ENCODE measurements around the gene COL24A1.
"Not testable (repeated sequence)": the region's sequence is repeated elsewhere in the genome, so short reads cannot be mapped to it uniquely, and the experiment has no call there.

COL24A1 gene

DNA sequence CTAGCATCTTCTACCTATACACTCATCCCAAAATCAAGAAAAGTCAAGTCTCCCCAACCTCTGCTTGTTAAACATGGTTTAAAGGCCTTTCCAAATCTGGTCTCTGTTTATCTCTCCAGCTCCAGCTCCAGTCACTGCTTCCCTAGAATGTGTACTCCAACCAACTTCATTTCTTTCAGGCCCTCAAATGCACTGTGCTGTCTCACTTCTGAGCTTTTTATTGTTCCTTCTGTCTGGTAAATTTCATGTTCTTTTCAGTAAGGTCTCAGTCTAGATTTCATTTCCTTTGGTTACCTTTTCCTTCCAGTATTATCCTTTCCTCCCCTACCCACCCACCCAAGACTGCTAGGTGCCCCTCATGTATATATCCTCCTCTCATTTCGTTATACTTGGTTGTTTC, 3.7 kb downstream of the COL24A1 start:
- DNase-seq (ENCODE audit: low read depth in 2 of 2): no peak

DNA sequence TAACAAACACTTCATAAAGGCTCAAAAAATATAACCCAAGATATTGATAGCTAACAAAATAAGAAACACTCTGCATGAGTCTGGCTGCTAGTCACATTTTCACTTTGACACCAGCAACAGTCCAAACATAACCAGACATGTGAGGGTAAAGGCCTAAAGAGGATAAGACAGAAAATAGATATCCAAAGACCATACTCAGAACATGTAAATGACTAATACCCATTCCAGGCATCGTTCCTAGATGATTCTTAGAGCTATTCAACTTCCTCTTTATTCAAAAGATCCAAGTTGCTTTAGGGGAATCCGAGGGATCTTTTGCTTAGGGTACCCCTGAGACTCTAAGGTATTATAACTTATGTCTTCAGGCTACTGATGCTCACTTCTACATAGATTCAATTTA, 5.1 kb downstream of the COL24A1 start:
- DNase-seq (ENCODE audit: low read depth in 2 of 2): no peak

DNA sequence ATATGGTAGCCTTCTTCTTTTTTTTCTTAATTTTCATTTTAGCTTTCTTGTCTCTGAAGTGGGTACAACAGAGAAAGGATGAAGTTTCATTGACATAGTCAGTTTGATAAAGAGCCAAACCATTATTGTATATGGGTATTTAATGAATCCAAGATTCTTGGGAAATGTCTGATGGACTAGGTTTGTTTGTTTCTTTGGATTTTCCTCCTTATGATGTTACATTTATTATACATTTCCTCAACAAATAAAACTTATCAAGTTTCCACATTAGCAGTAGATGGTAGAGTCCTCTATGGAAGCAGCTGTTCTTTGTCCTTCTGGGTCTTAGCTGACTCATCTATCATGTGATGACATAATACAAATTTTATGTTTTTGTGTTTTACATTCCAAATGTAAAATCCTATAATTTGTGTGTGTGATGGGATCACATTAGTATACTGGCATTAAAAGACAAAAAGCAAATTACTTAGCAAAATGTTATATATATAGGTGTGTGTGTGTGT, 6.0 kb downstream of the COL24A1 start:
- no peak for DNase-seq (ENCODE audit: low read depth in 2 of 2)

DNA sequence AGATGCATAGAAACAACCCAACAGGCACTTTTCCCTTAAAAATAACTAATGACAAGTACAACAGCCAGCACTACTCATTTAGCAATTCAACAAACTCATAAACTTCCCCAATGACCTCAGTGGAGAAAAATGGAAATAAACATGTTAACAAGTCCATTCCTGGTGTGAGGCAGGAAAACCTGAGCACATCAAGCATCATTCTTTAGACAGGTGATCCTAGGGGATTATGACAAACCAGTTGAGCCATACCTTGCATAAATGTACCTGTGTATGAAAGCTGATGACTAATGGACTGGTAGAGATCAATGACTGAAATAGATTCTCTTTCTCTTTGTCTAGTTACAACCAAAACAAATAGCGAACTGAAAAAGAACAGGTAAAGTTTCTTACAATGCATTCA, 7.0 kb downstream of the COL24A1 start:
- no peak for DNase-seq (ENCODE audit: low read depth in 2 of 2)

DNA sequence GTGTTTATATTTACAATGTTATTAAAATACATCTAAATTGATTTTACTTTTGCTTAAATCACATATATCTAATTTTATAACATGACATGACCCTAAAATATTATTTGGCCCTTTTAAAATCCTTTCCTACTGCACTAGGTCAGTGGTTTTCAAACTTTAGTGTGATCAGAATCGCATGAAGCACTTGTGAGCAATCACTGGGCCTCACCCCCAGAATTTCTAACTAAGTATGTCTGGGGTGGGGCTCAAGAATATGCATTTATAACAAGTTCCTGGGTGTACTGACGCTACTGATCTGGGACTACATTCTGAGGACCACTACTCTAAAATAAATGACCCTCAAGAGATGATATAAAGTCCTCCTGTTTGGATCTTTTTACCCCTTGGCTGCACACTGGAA, 8.8 kb downstream of the COL24A1 start:
- no peak for DNase-seq (ENCODE audit: low read depth in 2 of 2)

DNA sequence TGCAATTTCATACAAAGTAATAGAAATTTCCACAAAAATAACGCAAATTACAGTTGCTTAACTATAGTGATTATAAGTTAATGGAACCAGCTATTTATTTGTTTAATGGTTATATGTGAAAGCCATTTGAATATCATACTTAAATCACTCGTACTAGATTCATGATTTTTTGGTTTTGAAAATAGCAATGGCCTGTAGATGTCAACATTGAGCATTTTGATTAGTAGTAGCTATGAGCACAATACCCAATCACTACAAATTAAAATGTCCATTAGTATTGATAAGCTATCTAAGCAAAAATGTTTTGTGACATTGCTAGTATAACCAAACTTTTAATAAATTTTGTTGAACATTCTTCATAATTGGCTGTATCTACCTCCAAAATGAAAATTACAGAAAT, 10.0 kb downstream of the COL24A1 start:
- DNase-seq (ENCODE audit: low read depth in 2 of 2): no peak

DNA sequence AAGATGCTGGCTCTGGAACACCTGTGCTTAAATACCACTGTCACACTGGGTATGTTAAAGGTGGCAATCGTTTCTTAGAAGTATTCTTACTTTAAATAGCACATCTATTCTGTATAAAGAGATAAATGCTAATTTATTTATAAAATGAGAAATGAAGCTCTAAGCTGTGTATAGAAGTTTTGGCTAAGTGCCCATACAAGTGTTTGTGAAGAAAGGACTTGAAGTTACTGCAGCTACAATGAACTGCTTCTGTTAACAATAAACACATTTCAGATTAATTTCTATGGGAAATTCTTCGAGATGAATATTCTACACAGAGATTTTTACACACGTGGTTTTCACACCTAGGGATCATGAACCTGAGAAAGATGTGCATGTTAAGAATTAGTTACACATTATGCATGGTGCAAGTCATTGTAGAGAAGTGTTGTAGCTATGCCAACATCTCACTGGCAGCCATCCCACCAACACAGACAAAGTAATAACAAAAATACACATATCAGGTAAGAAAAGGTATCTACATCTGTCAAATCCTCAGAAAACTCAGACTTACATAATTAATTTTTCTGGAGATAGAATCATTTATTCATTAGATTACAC, 16.2 kb downstream of the COL24A1 start:
- no peak for DNase-seq (ENCODE audit: low read depth in 2 of 2)

DNA sequence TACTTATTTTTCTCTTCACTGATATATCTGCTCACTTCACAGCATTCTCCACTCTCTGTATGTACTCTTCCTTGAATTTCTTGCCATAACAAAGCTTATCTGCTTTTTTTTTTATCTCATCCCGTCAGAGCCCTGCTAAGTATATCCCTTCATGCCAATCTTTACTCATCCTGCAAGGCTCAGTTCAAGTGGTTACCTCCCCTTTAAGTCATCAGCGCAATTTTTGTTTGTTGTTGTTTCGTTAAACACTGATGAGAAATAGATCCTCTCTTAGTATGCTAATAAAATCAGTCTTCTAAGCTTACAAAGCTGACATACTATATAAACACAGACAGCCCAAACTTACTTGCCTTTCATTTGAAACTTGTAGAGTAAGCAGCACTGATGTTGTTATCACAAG, 17.8 kb downstream of the COL24A1 start:
- DNase-seq (ENCODE audit: low read depth in 2 of 2): no peak

DNA sequence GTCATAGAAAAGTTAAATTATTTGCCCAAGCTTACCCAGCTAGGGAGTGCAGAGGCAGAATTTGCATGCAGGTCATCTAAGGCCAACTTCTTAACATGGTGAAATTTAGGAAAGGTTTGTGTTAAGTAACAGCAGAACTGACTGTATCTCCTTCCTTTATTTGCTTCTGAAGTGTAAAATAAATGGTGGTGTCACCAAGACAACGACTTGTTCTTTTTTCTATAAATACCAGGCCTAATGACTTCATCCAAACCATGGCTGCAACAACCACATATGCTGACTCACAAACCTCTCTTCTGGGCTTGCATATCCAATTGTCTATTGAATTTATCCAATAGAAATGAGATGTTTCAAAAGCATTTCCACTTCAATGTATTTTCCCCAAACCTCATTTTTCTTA, 19.1 kb downstream of the COL24A1 start:
- no peak for DNase-seq (ENCODE audit: low read depth in 2 of 2)

DNA sequence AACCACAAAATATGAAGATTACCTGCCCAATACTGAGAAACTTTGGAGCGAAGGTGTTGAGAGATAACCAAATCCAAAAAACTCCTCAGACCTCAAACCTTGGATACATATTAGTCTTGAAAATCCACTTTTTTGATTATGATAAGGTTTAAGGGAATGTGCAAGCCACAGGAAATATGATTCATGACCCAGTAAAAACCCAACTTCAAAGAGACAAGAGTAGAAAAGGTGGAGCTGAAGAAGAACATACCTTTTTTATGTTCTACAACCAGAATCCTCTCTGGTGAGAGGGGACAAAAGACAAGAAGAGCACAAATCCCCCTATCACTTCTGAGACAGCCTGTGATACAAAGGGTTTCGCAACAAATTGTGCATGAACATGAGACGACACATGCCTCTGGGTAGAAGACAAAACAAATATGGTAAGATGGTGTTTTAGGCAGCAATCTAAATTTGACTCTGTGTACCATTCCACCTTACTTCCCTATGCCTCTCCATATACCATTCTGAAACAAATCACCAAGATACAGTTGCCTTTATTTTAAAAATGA, 37.3 kb downstream of the COL24A1 start:
- DNase-seq (ENCODE audit: low read depth in 2 of 2): no peak

DNA sequence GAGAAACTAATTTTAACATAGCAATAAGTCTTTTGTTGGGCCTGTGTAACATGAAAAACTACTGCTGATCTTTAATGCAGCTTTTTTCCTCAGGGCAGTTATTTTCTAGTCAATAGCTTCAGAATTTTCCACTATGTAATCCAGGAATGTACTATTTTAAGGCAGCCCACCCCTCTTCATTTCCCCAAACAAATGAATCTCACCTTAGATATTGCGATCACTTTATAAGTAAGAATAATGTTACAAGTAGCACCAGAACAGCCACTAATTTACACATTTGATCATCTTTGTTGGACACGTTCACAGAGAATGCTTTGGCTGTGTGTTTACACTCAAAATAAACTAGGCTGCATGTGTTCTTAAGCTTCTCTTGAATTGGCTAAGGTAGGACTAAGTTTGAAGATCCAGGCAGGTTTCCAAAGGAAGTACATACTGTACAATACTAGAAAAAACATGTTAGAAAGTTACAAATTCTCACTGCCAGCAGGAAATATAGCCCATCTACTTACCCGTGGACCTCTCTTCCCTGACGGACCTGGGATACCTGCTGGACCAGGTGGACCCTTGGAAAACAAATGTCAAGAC, 41.7 kb downstream of the COL24A1 start:
- no peak for DNase-seq (ENCODE audit: low read depth in 2 of 2)

DNA sequence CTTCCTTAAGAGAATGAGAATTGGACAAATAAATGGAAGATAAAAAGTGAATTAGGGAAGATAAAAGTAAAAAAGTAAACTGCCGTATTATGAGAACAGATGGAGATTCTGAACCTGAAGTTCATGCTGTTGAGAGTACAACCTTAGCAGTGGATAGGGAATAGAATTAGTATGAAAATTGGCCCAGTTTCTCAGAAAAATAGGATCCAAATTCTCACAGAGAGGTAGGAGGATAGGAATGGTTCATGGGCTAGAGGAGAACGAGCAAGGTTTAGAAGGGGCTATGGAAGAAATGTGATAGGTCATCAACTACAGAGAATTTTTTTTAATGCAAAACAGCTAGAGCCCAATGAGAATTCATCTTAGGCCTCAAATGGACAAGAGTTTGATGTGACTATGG, 42.3 kb downstream of the COL24A1 start:
- DNase-seq (ENCODE audit: low read depth in 2 of 2): no peak

DNA sequence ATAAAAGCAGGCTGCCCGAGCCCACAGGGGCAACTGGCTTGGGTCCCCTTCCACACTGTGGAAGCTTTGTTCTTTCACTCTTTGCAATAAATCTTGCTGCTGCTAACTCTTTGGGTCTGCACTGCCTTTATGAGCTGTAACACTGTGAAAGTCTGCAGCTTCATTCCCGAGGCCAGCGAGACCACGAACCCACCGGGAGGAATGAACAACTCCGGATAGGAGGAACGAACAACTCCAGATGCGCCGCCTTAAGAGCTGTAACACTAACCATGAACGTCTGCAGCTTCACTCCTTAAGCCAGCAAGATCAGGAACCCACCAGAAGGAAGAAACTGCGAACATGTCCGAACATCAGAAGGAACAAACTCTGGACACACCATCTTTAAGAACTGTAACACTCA, 45.0 kb downstream of the COL24A1 start:
- DNase-seq (ENCODE audit: low read depth in 2 of 2): not testable (repeated sequence)

DNA sequence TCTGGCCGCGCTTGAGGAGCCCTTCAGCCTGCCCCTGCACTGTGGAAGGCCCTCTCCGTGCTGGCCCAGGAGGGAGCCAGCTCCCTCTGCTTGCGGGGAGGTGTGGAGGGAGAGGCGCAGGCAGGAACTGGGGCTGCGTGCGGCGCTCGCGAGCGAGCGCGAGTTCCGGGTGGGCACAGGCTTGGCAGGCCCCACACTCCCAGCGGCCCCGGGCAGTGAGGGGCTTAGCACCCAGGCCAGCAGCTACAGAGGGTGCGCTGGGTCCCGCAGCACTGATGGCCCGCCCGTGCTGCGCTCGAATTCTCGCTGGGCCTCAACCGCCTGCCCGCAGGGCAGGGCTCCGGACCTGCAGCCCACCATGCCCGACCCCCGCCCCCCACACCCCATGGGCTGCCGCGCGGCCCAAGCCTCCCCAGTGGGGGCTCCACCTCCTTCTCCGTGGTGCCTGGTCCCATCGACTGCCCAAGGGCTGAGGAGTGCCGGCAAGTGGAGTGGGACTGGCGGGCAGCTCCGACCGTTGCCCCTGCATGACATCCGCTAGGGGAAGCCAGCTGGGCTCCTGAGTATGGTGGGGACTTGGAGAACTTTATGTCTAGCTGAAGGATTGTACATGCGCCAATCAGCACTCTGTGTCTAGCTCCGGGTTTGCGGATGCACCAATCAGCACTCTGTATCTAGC, 46.0 kb downstream of the COL24A1 start:
- DNase-seq (ENCODE audit: low read depth in 2 of 2): no peak

DNA sequence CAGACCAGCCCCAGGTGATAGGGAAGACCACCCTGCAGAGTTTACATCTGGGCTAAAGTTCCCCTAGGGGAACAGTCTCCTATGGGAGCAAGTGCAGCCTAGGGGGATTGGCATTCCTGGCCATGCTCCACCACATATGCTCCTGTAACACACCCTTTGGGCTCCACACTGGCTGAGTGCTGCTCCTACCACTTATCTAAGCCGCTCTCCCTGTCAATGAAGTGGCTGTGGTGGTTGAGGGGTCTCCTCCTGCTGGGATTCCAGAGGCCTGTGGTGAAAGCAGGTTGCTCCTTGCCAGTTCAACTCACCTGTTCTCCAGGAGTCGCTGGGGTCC, 51.1 kb downstream of the COL24A1 start:
- no peak for DNase-seq (ENCODE audit: low read depth in 2 of 2)

DNA sequence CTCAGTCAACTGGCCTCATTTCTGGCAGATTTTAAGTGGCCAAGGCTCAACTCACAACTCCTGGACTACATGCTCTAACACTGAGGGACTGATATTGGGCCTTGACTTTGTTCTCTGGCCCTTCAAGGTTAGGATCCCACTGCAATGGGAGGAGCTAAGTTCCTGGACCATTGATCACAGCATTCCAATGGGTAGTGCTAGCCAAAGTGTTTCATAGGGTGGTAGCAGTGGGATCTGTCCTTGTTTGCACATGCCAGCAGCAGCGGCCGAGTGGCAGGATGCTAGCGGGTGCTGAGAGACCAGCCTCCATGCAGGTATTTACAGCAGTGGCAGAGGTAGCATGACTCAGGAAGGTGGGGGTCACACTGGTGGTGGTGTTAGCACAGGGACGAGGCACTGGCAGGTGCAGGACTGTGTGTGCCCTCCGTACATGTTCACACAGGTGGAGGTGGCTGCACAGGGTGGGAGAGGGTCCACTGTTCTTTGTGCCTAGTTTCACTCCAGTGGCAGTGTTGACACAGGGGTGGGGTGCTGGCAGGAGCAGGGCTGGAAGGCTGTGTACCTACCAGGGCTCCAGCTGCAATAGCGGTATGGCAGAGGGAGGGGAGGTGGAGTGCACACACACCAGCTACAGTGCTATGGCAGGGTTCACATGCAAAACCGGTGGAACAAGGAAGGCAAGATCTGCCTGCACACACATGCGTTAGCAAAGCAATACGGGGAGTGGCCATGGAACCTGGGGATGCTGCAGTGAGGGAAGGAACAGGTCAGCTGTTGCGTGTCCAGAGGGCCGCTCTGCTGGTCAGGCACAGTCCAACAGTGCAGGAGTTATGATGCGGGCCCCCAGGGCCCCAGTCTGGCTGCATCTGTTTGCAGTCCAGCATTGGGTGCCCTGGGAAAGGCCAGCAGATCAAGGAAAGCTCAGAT, 51.7 kb downstream of the COL24A1 start:
- no peak for DNase-seq (ENCODE audit: low read depth in 2 of 2)

DNA sequence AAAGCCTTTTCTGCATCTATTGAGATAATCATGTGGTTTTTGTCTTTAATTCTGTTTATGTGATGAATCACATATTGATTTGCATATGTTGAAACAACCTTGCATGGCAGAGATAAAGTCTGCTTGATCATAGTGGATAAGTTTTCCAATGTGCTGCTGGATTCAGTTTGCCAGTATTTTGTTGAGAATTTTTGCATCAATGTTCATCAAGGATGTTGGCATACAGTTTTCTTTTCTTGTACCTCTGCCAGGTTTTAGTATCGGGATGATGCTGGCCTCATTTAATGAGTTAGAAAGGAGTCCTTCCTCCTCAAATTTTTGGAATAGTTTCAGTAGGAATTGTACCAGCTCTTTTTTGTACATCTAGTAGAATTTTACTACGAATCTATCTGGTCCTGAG, 55.0 kb downstream of the COL24A1 start:
- DNase-seq (ENCODE audit: low read depth in 2 of 2): no peak

DNA sequence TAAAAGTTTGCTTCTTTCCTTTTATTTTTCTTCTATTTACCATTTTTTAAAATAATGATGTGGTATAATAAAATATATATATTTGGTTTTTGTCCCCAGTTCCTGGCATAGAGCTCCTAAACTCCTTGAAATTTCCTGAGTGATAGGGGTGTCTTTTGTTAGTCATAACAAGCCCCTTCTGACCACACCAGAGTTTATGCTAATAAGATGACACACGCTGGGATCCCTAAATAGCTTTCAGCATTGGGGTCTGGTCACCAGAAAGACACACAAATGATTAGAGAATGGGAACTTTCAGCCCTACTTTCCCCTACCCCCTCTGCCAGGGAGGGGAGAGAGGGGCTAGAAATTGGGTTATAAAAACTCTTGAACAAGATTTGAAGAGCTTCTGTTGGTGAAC, 56.2 kb downstream of the COL24A1 start:
- no peak for DNase-seq (ENCODE audit: low read depth in 2 of 2)

DNA sequence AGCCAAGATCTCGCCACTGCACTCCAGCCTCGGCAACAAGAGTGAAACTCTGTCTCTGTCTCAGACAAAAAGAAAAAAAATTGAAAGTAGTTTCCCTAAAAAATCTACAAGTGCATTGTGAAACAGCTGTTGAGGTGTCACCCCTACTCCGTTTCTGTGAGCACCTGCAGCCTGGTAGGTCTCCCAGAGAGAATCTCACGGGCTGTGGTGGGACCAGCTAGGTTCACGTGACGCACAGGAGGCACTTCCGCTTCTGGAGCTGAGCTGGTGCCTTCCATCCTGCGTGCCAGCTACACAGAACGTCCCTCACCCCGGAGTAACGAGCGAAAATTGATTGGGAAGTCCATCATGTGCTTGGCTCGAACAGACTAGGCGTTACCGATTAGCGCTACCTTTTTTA, 66.8 kb downstream of the COL24A1 start:
- no peak for DNase-seq (ENCODE audit: low read depth in 2 of 2)

DNA sequence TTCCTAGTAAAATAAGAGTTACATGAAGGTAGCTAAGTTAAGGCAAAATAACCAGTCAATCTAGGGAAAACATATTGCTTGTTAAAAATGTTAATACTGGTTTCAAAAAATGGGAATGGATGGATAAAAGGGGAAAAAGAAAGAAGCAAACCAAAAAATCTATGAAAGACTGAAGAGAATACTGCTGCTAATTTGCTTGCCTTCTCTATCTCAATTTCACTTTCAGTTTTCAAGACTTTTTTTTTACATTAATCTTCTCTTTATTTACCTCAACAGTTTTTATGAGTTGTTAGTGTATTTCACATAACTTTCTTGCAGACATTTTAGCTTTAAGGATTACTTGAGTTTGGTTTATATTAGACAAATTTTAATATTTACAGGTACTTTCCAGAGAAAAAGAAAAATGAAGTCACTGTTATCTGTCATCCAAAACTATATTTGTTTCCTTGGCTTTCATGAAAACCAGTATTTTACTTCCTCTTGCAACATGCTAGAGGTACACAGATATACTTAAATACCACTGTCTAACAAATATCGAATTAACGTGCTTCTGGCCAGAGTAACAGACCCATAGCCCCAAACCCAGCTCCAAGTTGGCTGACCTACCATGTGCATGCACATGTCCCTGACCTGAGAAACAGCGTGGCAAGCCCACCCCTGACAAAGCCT, 70.7 kb downstream of the COL24A1 start:
- no peak for DNase-seq (ENCODE audit: low read depth in 2 of 2)

DNA sequence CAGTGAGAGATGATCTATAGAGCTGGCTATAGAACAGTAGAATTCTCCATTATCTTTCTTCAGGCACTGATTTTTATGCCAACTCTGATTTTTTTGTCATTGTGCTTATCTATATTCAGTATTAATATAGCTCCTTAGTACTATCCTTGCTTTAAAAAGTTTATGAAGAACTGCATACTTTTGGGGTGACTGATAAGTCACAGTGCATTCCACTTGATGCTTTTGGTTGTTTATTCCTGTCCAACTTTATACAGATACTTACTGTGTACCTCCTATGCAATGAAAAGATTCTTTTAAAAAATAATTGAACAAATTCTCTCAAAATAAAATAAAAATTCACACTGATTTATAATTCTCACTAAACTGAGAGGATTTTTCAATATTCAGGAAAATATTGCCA, 71.6 kb downstream of the COL24A1 start:
- no peak for DNase-seq (ENCODE audit: low read depth in 2 of 2)

DNA sequence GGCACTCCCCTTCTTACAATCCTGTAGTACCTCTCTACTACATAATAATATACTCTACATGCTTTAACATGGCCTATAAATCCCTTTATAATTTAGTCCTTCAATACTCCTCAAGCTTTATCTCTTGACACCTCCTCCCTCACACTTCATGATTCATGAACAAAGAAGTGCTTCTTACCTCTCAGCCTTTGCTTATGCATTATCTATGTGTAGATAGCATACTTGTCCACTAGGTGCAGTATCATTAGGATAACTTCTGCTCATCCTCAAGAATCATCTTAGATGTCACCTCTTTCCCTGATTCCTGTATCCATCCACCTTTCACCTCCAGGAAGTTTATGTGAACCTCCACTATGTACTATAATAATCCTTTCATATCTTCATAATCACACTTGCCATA, 74.4 kb downstream of the COL24A1 start:
- no peak for DNase-seq (ENCODE audit: low read depth in 2 of 2)
